OCI-LY7 (cell line): ENCODE data around the gene TMEM168.

ENCODE experiments used
- CTCF ChIP-seq: fragments of 200-600 bp; sonication (generic); conservative IDR thresholded peaks from 2 replicates; pipeline ENCODE4 v1.5.1; 2014; ENCODE audit warnings: mild to moderate bottlenecking, antibody characterized with exemption, low read length, moderate library complexity, mixed read lengths
- EZH2phosphoT487 ChIP-seq: fragments of 200-600 bp; sonication (generic); IDR thresholded peaks from 2 replicates; pipeline ENCODE4 v1.6.1; 2018; ENCODE audit warnings: low read depth, borderline replicate concordance, mild to moderate bottlenecking, mixed run types, antibody characterized with exemption, low read length, moderate library complexity, mixed read lengths

GRCh38 chr7:112819536-112819935 is 29.3 kb upstream of the TMEM168 start:
- no peak for TF ChIP-seq CTCF
- TF ChIP-seq EZH2phosphoT487: no peak
